ENCODE results near the gene YPEL2.
A peak's percentile ranks its signal among the peaks of the same experiment; 100 is the strongest.

Gene YPEL2

GRCh38 chr17:59331129-59331928 lies at the start of gene YPEL2:
Gene YPEL2, plus strand, starts transcription at chr17:59331655. Its CDS starts 21,755 bp downstream, at chr17:59353410.
- H3K27ac ChIP-seq, result peak within 1 kb of the TSS; percentile 80
- TF ChIP-seq CTCF (conservative IDR thresholded peaks at IDR 0.05) (no peak), ZFX (IDR thresholded peaks at IDR 0.05) (peak; percentile 43; the same call in 1 of the 2 replicates)

- H3K27ac ChIP-seq, result 0 out of 2 replicates have a peak overlapping the region, but pooled peaks have one; percentile 16
- no peak for TF ChIP-seq ZFX (IDR thresholded peaks at IDR 0.05)
- no peak for TF ChIP-seq CTCF (conservative IDR thresholded peaks at IDR 0.05)
Measured at GRCh38 chr17:59284317-59284716, 47.1 kb upstream of the YPEL2 start.

- TF ChIP-seq ZFX (IDR thresholded peaks at IDR 0.05) (no peak), CTCF (conservative IDR thresholded peaks at IDR 0.05) (no peak)
- H3K27ac ChIP-seq, result no peak overlapping the region
Measured at GRCh38 chr17:59287452-59287851, 44.0 kb upstream of the YPEL2 start.

GRCh38 chr17:59287891-59288290 lies 43.6 kb upstream of the YPEL2 start:
- no peak overlapping the region for H3K27ac ChIP-seq
- no peak for TF ChIP-seq ZFX (IDR thresholded peaks at IDR 0.05)
- no peak for TF ChIP-seq CTCF (conservative IDR thresholded peaks at IDR 0.05)

- peak overlapping the region; percentile 99 for H3K27ac ChIP-seq
- TF ChIP-seq CTCF (conservative IDR thresholded peaks at IDR 0.05), result no peak
- no peak for TF ChIP-seq ZFX (IDR thresholded peaks at IDR 0.05)
Measured at GRCh38 chr17:59289981-59290301, 41.5 kb upstream of the YPEL2 start.

GRCh38 chr17:59290302-59290998 lies 41.0 kb upstream of the YPEL2 start:
- H3K27ac ChIP-seq, result peak overlapping the region; percentile 99

GRCh38 chr17:59292174-59292523 lies 39.3 kb upstream of the YPEL2 start:
- no peak for TF ChIP-seq ZFX (IDR thresholded peaks at IDR 0.05)
- TF ChIP-seq CTCF (conservative IDR thresholded peaks at IDR 0.05), result no peak
- peak overlapping the region; percentile 99 for H3K27ac ChIP-seq
